Sigmoid colon (tissue), 7 donors: ENCODE results near the gene CERS1. TPM values are rescaled to one million over a fixed set of nuclear protein-coding genes. Genes with fewer than 3 reads are reported as not detected.

Experiments used
- DNase-seq: peaks from one replicate; pipeline ENCODE4 v3.0.0-alpha.2; 2019
- H3K27ac ChIP-seq, 4 donors: fragments of 200-600 bp; sonication (generic); one replicate each; pipeline ENCODE4 v1.5.1; 2016 to 2019; ENCODE audit warnings: mild to moderate bottlenecking in 1 of 4
- H3K27me3 ChIP-seq, 3 donors: fragments of 200-600 bp; sonication (generic); one replicate each; pipeline ENCODE4 v1.5.1; 2019; ENCODE audit warnings: mild to moderate bottlenecking in 1 of 3
- H3K36me3 ChIP-seq, 4 donors: fragments of 200-600 bp; sonication (generic); one replicate each; pipeline ENCODE4 v1.5.1; 2016 to 2019
- H3K4me1 ChIP-seq, 4 donors: fragments of 200-600 bp; sonication (generic); one replicate each; pipeline ENCODE4 v1.5.1; 2017 to 2019
- H3K4me3 ChIP-seq, 4 donors: fragments of 200-600 bp; sonication (generic); one replicate each; pipeline ENCODE4 v1.5.1; 2017 to 2019; ENCODE audit warnings: mild to moderate bottlenecking in 2 of 4, moderate library complexity in 1 of 4
- H3K9me3 ChIP-seq, 4 donors: fragments of 200-600 bp in 3 of 4; sonication (generic) in 3 of 4; one replicate each; pipeline versions ENCODE4 v1.5.1 to v1.6.1; 2013 to 2019
- CTCF ChIP-seq, 4 experiments: fragments of 450-650 bp in 3 of 4; fragments of 200-600 bp in 1 of 4; IDR thresholded peaks; one replicate each; pipeline ENCODE4 v1.5.1; 2016 to 2019; ENCODE audit warnings: antibody characterized with exemption in 4 of 4, mild to moderate bottlenecking in 3 of 4, moderate library complexity in 2 of 4
- EP300 ChIP-seq, 4 donors: sonication (generic); formaldehyde crosslinking; IDR thresholded peaks; one replicate each; pipeline ENCODE4 v1.6.1; 2017; ENCODE audit warnings: antibody characterized with exemption in 4 of 4
- POLR2A ChIP-seq, 2 donors: fragments of 450-650 bp; IDR thresholded peaks; one replicate each; pipeline ENCODE4 v1.6.1; 2016; ENCODE audit warnings: antibody characterized with exemption in 2 of 2, mild to moderate bottlenecking in 2 of 2, moderate library complexity in 2 of 2
- POLR2AphosphoS5 ChIP-seq, 4 donors: sonication (generic); formaldehyde crosslinking; IDR thresholded peaks; one replicate each; pipeline ENCODE4 v1.6.1; 2017; ENCODE audit warnings: antibody characterized with exemption in 4 of 4
- WGBS, 2 donors: extraction: QIAGEN DNeasy Blood & Tissue Kit; methylation state at CpG; one replicate each; pipeline ENCODE4 v1.1.7; 2013; 5-methylcytosine and 5-hydroxymethylcytosine counted together
- intact Hi-C: fragments of 100-400 bp; cut with DNase I; formaldehyde crosslinking; loops from one replicate; pipeline ENCODE4 v1.15.1; 2023
- polyA plus RNA-seq, 3 donors: library from polyadenylated mRNA; stranded (reverse); fragments of 200-250 nt; gene quantifications; one replicate each; pipeline ENCODE4 v1.2.3, GENCODE V29; 2013
- total RNA-seq, 4 donors: library from RNA; depleted of rRNA; stranded (reverse); fragments of >200 nt; gene quantifications; one replicate each; pipeline ENCODE4 v1.1.0, GENCODE V29; 2016
- donor health status: healthy with polysubstance abuse.
- donor health status: Bipolar disorder and iron deficiency.
- donor health status: healthy.

The CERS1 gene
- total and polyA plus RNA-seq, 7 donors: 0.36 to 3.6 (median 0.70) TPM; not detected in 2

GRCh38 chr19:18859676-18860301 lies 36.2 kb downstream of the CERS1 start:
- Histone ChIP-seq H3K36me3 (peaks cover 79 to 100% (median 93%) of the 10 kb centered on the region in 4 donors), H3K9me3 (no peaks in the 10 kb centered on the region), H3K4me1 (peaks cover 0 to 10% (median 0%) of the 10 kb centered on the region in 4 donors), H3K27ac (no peak overlapping the region), H3K27me3 (no peaks in the 10 kb centered on the region), H3K4me3 (no peak overlapping the region)
- TF ChIP-seq CTCF (IDR thresholded peaks at IDR 0.05): no peak
- DNase-seq: no peak
- 88 to 90% methylated on average over 12 of the region's 12 CpGs for WGBS, 2 donors
- intact Hi-C loops: no loop called here

DNA sequence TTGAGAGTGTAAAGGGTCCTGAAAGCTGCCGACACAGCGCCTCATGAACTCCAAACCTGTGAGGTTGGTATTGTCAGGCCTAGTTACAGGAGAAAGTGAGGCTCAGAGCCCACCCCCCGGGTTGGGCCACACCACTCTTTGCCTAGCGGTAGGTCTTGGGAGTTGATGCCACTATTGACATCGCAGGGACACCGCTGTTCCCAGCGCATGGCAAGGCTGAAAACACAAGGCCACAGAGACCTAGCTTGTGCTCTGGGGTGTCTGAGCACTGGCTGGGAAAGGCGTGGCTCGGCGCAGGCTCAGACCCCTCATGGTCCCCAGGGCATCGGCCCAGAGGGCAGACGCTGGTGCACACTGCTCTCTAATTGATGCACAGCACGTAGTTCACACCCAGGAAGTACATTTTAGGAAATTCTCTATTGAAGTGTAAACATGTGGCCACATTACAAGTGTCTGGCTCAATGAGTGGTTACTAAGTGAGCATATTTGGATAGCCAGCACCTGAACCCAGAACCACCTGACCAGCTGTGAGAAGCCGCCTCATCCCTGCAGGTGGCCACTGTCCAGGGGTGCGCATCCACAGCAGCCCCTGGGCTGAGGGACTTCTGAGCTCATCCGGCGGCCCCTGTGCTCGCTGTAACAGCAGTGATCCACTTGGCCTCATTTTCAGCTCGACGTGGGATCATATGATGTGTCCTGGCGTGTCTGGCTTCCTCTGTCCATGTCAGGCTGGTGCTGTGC lies 36.9 kb downstream of the CERS1 start:
- TF ChIP-seq EP300 (IDR thresholded peaks at IDR 0.05) (no peak), POLR2A (IDR thresholded peaks at IDR 0.05) (no peak), POLR2AphosphoS5 (IDR thresholded peaks at IDR 0.05) (no peak), CTCF (IDR thresholded peaks at IDR 0.05) (no peak)
- intact Hi-C loops: no loop called here
- no peaks in the 10 kb centered on the region for H3K9me3 ChIP-seq
- no peak overlapping the region for H3K4me3 ChIP-seq
- DNase-seq: no peak
- H3K27me3 ChIP-seq: no peaks in the 10 kb centered on the region
- peaks cover 0 to 10% (median 0%) of the 10 kb centered on the region in 4 donors for H3K4me1 ChIP-seq
- peaks cover 82 to 100% (median 97%) of the 10 kb centered on the region in 4 donors for H3K36me3 ChIP-seq
- H3K27ac ChIP-seq: no peak overlapping the region
- WGBS, 2 donors: 92 to 93% methylated on average over 21 of the region's 21 CpGs

GRCh38 chr19:18857223-18857622 lies 38.7 kb downstream of the CERS1 start:
- Histone ChIP-seq H3K36me3 (peaks cover 76 to 100% (median 96%) of the 10 kb centered on the region in 4 donors), H3K27ac (no peak overlapping the region), H3K4me3 (no peak overlapping the region), H3K9me3 (no peaks in the 10 kb centered on the region), H3K4me1 (peaks cover 0 to 10% (median 0%) of the 10 kb centered on the region in 4 donors), H3K27me3 (no peaks in the 10 kb centered on the region)
- TF ChIP-seq EP300 (IDR thresholded peaks at IDR 0.05): no peak
- no peak for TF ChIP-seq CTCF (IDR thresholded peaks at IDR 0.05)
- intact Hi-C loops: no loop called here
- no peak for DNase-seq
- 96% methylated on average over 13 of the region's 13 CpGs for WGBS, 2 donors

- DNase-seq: no peak
- TF ChIP-seq CTCF (IDR thresholded peaks at IDR 0.05) (no peak), POLR2A (IDR thresholded peaks at IDR 0.05) (no peak), EP300 (IDR thresholded peaks at IDR 0.05) (no peak), POLR2AphosphoS5 (IDR thresholded peaks at IDR 0.05) (no peak)
- peaks cover 0 to 10% (median 0%) of the 10 kb centered on the region in 4 donors for H3K4me1 ChIP-seq
- WGBS, 2 donors: 89 to 90% methylated on average over 22 of the region's 22 CpGs
- intact Hi-C loops: no loop called here
- H3K9me3 ChIP-seq: no peaks in the 10 kb centered on the region
- no peak overlapping the region for H3K4me3 ChIP-seq
- no peak overlapping the region for H3K27ac ChIP-seq
- H3K27me3 ChIP-seq: no peaks in the 10 kb centered on the region
- H3K36me3 ChIP-seq: peaks cover 69 to 100% (median 96%) of the 10 kb centered on the region in 4 donors
These were observed 39.4 kb downstream of the CERS1 start for GRCh38 chr19:18856385-18857126.
